Measurements from ENCODE around the gene FOXE1.

FOXE1 gene

GRCh38 chr9:97860451-97861147, 7.6 kb downstream of the FOXE1 start:
- DNase-seq (ENCODE audit: low read depth, low spot score), result no peak
- H3K4me3 ChIP-seq (ENCODE audit: low read length), result no peak overlapping the region

GRCh38 chr9:97861148-97861475, 8.1 kb downstream of the FOXE1 start:
- H3K4me3 ChIP-seq (ENCODE audit: low read length), result no peak overlapping the region
- DNase-seq (ENCODE audit: low read depth, low spot score), result no peak

- DNase-seq (ENCODE audit: low read depth, low spot score), result no peak
Measured at GRCh38 chr9:97863314-97863713, 10.3 kb downstream of the FOXE1 start.

GRCh38 chr9:97864396-97864795, 11.4 kb downstream of the FOXE1 start:
- H3K4me3 ChIP-seq (ENCODE audit: low read length), result no peak overlapping the region
- no peak for DNase-seq (ENCODE audit: low read depth, low spot score)

More at GRCh38 chr9:97863314-97863713, 10.3 kb downstream of the FOXE1 start:
- H3K4me3 ChIP-seq (ENCODE audit: low read length), result no peak overlapping the region

GRCh38 chr9:97866300-97866699, 13.3 kb downstream of the FOXE1 start:
- H3K4me3 ChIP-seq (ENCODE audit: low read length), result no peak overlapping the region
- DNase-seq (ENCODE audit: low read depth, low spot score), result no peak

GRCh38 chr9:97866848-97867247, 13.8 kb downstream of the FOXE1 start:
- no peak overlapping the region for H3K4me3 ChIP-seq (ENCODE audit: low read length)
- no peak for DNase-seq (ENCODE audit: low read depth, low spot score)

- DNase-seq (ENCODE audit: low read depth, low spot score), result no peak
- no peak overlapping the region for H3K4me3 ChIP-seq (ENCODE audit: low read length)
Measured at GRCh38 chr9:97868859-97869258, 15.8 kb downstream of the FOXE1 start.

- no peak for DNase-seq (ENCODE audit: low read depth, low spot score)
- H3K4me3 ChIP-seq (ENCODE audit: low read length), result no peak overlapping the region
Measured at GRCh38 chr9:97873425-97873824, 20.4 kb downstream of the FOXE1 start.

- DNase-seq (ENCODE audit: low read depth, low spot score), result no peak
- no peak overlapping the region for H3K4me3 ChIP-seq (ENCODE audit: low read length)
Measured at GRCh38 chr9:97873882-97874281, 20.9 kb downstream of the FOXE1 start.

- DNase-seq (ENCODE audit: low read depth, low spot score), result no peak
- no peak overlapping the region for H3K4me3 ChIP-seq (ENCODE audit: low read length)
Measured at GRCh38 chr9:97874624-97875023, 21.6 kb downstream of the FOXE1 start.

- no peak overlapping the region for H3K4me3 ChIP-seq (ENCODE audit: low read length)
- no peak for DNase-seq (ENCODE audit: low read depth, low spot score)
Measured at GRCh38 chr9:97875111-97875510, 22.1 kb downstream of the FOXE1 start.

GRCh38 chr9:97876061-97876460, 23.0 kb downstream of the FOXE1 start:
- no peak overlapping the region for H3K4me3 ChIP-seq (ENCODE audit: low read length)
- no peak for DNase-seq (ENCODE audit: low read depth, low spot score)

- no peak for DNase-seq (ENCODE audit: low read depth, low spot score)
Measured at GRCh38 chr9:97880336-97880735, 27.3 kb downstream of the FOXE1 start.

GRCh38 chr9:97889941-97890887, 37.2 kb downstream of the FOXE1 start:
- no peak overlapping the region for H3K4me3 ChIP-seq (ENCODE audit: low read length)
- no peak for DNase-seq (ENCODE audit: low read depth, low spot score)

More at GRCh38 chr9:97880336-97880735, 27.3 kb downstream of the FOXE1 start:
- H3K4me3 ChIP-seq (ENCODE audit: low read length), result no peak overlapping the region

- no peak for DNase-seq (ENCODE audit: low read depth, low spot score)
- H3K4me3 ChIP-seq (ENCODE audit: low read length), result no peak overlapping the region
Measured at GRCh38 chr9:97891736-97892135, 38.7 kb downstream of the FOXE1 start.

- DNase-seq (ENCODE audit: low read depth, low spot score), result no peak
- H3K4me3 ChIP-seq (ENCODE audit: low read length), result no peak overlapping the region
Measured at GRCh38 chr9:97892421-97892820, 39.4 kb downstream of the FOXE1 start.

- DNase-seq (ENCODE audit: low read depth, low spot score), result no peak
- H3K4me3 ChIP-seq (ENCODE audit: low read length), result no peak overlapping the region
Measured at GRCh38 chr9:97895211-97895610, 42.2 kb downstream of the FOXE1 start.

GRCh38 chr9:97895695-97896332, 42.8 kb downstream of the FOXE1 start:
- no peak overlapping the region for H3K4me3 ChIP-seq (ENCODE audit: low read length)
- no peak for DNase-seq (ENCODE audit: low read depth, low spot score)

GRCh38 chr9:97900103-97900737, 47.2 kb downstream of the FOXE1 start:
- no peak for DNase-seq (ENCODE audit: low read depth, low spot score)
- no peak overlapping the region for H3K4me3 ChIP-seq (ENCODE audit: low read length)

All from Jurkat, Clone E6-1 (cell line).